ENCODE measurements around the gene SOX18.
"Not testable (repeated sequence)": the region's sequence is repeated elsewhere in the genome, so short reads cannot be mapped to it uniquely, and the experiment has no call there.

The SOX18 gene

GRCh38 chr20:64049060-64049877 lies at the start of gene SOX18:
Gene SOX18, minus strand, starts transcription at chr20:64049639. Its CDS starts 123 bp downstream, at chr20:64049516.
- DNase-seq (ENCODE audit: low spot score): no peak

- no peak for DNase-seq (ENCODE audit: low spot score)
Measured at GRCh38 chr20:64098471-64099013, 49.1 kb upstream of the SOX18 start.

- no peak for DNase-seq (ENCODE audit: low spot score)
Measured at GRCh38 chr20:64096535-64096934, 47.1 kb upstream of the SOX18 start.

- no peak for DNase-seq (ENCODE audit: low spot score)
Measured at GRCh38 chr20:64095927-64096326, 46.5 kb upstream of the SOX18 start.

GRCh38 chr20:64095455-64095854 lies 46.0 kb upstream of the SOX18 start:
- no peak for DNase-seq (ENCODE audit: low spot score)

- DNase-seq (ENCODE audit: low spot score): no peak
Measured at GRCh38 chr20:64093013-64093503, 43.6 kb upstream of the SOX18 start.

GRCh38 chr20:64092258-64093012 lies 43.0 kb upstream of the SOX18 start:
- DNase-seq (ENCODE audit: low spot score): no peak

- no peak for DNase-seq (ENCODE audit: low spot score)
Measured at GRCh38 chr20:64091770-64092169, 42.3 kb upstream of the SOX18 start.

- no peak for DNase-seq (ENCODE audit: low spot score)
Measured at GRCh38 chr20:64091340-64091739, 41.9 kb upstream of the SOX18 start.

- DNase-seq (ENCODE audit: low spot score): peak; percentile 93
Measured at GRCh38 chr20:64090165-64090564, 40.7 kb upstream of the SOX18 start.

- DNase-seq (ENCODE audit: low spot score): not testable (repeated sequence)
Measured at GRCh38 chr20:64088586-64088985, 39.1 kb upstream of the SOX18 start.

- not testable (repeated sequence) for DNase-seq (ENCODE audit: low spot score)
Measured at GRCh38 chr20:64087226-64087825, 37.9 kb upstream of the SOX18 start.

GRCh38 chr20:64086801-64087200 lies 37.4 kb upstream of the SOX18 start:
- no peak for DNase-seq (ENCODE audit: low spot score)

- DNase-seq (ENCODE audit: low spot score): no peak
Measured at GRCh38 chr20:64084685-64085152, 35.3 kb upstream of the SOX18 start.

- DNase-seq (ENCODE audit: low spot score): no peak
Measured at GRCh38 chr20:64083804-64084684, 34.6 kb upstream of the SOX18 start, which contains the start of gene LKAAEAR1. Gene LKAAEAR1, minus strand, starts transcription at chr20:64084398. Its CDS starts 179 bp downstream, at chr20:64084219.

GRCh38 chr20:64083378-64083803 lies 34.0 kb upstream of the SOX18 start:
- DNase-seq (ENCODE audit: low spot score): peak; percentile 75

GRCh38 chr20:64082820-64083377 lies 33.5 kb upstream of the SOX18 start:
- DNase-seq (ENCODE audit: low spot score): no peak

GRCh38 chr20:64082126-64082731 lies 32.8 kb upstream of the SOX18 start:
- DNase-seq (ENCODE audit: low spot score): no peak

GRCh38 chr20:64081624-64081964 lies 32.2 kb upstream of the SOX18 start:
- no peak for DNase-seq (ENCODE audit: low spot score)
